SK-N-SH (cell line): ENCODE data around the gene DNAH11. TPM values are rescaled to one million over a fixed set of nuclear protein-coding genes. Genes with fewer than 3 reads are reported as not detected.

Source experiments
- CTCF ChIA-PET: fragments of 300-600, 350-600 bp; formaldehyde crosslinking; extraction: SDS; loops from one replicate; lab custom pipeline; 2021; lab: Yijun Ruan, JAX
- POLR2A ChIA-PET: fragments of 350-600 bp; sonication (Branson Sonifier 250); formaldehyde crosslinking; extraction: SDS; loops from one replicate; lab custom pipeline; 2020; ENCODE audit warnings: antibody characterized with exemption, inconsistent platforms; lab: Yijun Ruan, JAX
- DNase-seq: peaks from one replicate; pipeline ENCODE4 v3.0.0; 2012
- H2AFZ ChIP-seq: fragments of 200-600 bp; sonication (generic); 2 replicates; pipeline ENCODE4 v1.8.1; 2016; ENCODE audit warnings: antibody characterized with exemption, mild to moderate bottlenecking, low read depth
- H3F3A ChIP-seq: fragments of 200-600 bp; sonication (generic); replicated peaks from 2 replicates; pipeline ENCODE3; 2016; ENCODE audit warnings: antibody characterized with exemption, mild to moderate bottlenecking; ENCODE audit not compliant: insufficient read depth
- H3K27ac ChIP-seq, 2 experiments: fragments of 200-500 bp in 1 of 2; fragments of 200-600 bp in 1 of 2; sonication (Bioruptor generic) in 1 of 2; sonication (generic), shearing (Covaris generic) in 1 of 2; 2 replicates each; pipeline versions ENCODE4 v1.5.1 to v1.6.1; 2014 to 2016; ENCODE audit warnings: low read depth in 2 of 2, inconsistent platforms in 1 of 2, low read length in 1 of 2, mild to moderate bottlenecking in 1 of 2, mixed read lengths in 1 of 2
- H3K27me3 ChIP-seq: fragments of 200-600 bp; sonication (generic), shearing (Covaris generic); 2 replicates; pipeline ENCODE4 v1.6.1; 2016; ENCODE audit warnings: mixed run types; ENCODE audit not compliant: insufficient read depth
- H3K36me3 ChIP-seq, 2 experiments: fragments of 200-500 bp in 1 of 2; fragments of 200-600 bp in 1 of 2; sonication (Bioruptor generic) in 1 of 2; sonication (generic) in 1 of 2; replicated peaks in 1 of 2; 2 replicates each; pipeline versions ENCODE3 to v1.5.1; 2014 to 2016; ENCODE audit warnings: low read length in 1 of 2, mild to moderate bottlenecking in 1 of 2; ENCODE audit not compliant: insufficient read depth in 2 of 2, control insufficient read depth in 1 of 2
- H3K4me1 ChIP-seq, 2 experiments: fragments of 200-500 bp in 1 of 2; fragments of 200-600 bp in 1 of 2; sonication (Bioruptor generic) in 1 of 2; sonication (generic), shearing (Covaris generic) in 1 of 2; 2 replicates each; pipeline versions ENCODE4 v1.5.1 to v1.6.1; 2014 to 2016; ENCODE audit warnings: low read depth in 1 of 2, low read length in 1 of 2, mixed run types in 1 of 2; ENCODE audit not compliant: insufficient read depth in 2 of 2, control insufficient read depth in 1 of 2
- H3K4me2 ChIP-seq: fragments of 200-600 bp; sonication (generic), shearing (Covaris generic); 2 replicates; pipeline ENCODE4 v1.6.1; 2017; ENCODE audit warnings: mixed run types
- H3K4me3 ChIP-seq, 2 experiments: fragments of 200-500 bp in 1 of 2; fragments of 200-600 bp in 1 of 2; sonication (Bioruptor generic) in 1 of 2; sonication (generic), shearing (Covaris generic) in 1 of 2; 2 replicates each; pipeline versions ENCODE4 v1.5.1 to v1.8.1; 2014 to 2016; ENCODE audit warnings: low read depth in 2 of 2, inconsistent platforms in 1 of 2, low read length in 1 of 2, mild to moderate bottlenecking in 1 of 2, mixed read lengths in 1 of 2, moderate library complexity in 1 of 2
- H3K79me2 ChIP-seq: fragments of 200-600 bp; sonication (generic); 2 replicates; pipeline ENCODE4 v1.8.1; 2017; ENCODE audit warnings: mild to moderate bottlenecking; ENCODE audit not compliant: insufficient read depth
- H3K9ac ChIP-seq: fragments of 200-600 bp; sonication (generic); 2 replicates; pipeline ENCODE4 v1.6.1; 2017; ENCODE audit warnings: mixed run types
- H3K9me2 ChIP-seq: fragments of 200-600 bp; sonication (generic); 2 replicates; pipeline ENCODE4 v1.6.1; 2017; ENCODE audit warnings: mixed run types
- H3K9me3 ChIP-seq: fragments of 200-600 bp; sonication (generic); 2 replicates; pipeline ENCODE4 v1.6.1; 2017; ENCODE audit warnings: mixed run types, mild to moderate bottlenecking, moderate library complexity
- H4K20me1 ChIP-seq: fragments of 200-600 bp; sonication (generic); 2 replicates; pipeline ENCODE4 v1.6.1; 2017; ENCODE audit warnings: mild to moderate bottlenecking, mixed run types; ENCODE audit not compliant: insufficient read depth
- EP300 ChIP-seq, 2 experiments: IDR thresholded peaks; 2 replicates each; pipeline versions ENCODE4 v1.4.0 to v1.6.1; 2012; ENCODE audit warnings: borderline replicate concordance in 1 of 2, low read depth in 1 of 2, low read length in 1 of 2
- FOSL2 ChIP-seq: IDR thresholded peaks from 2 replicates; pipeline ENCODE4 v1.4.0; 2012; ENCODE audit warnings: low read depth, mild to moderate bottlenecking, moderate library complexity, borderline replicate concordance
- FOXJ3 ChIP-seq: sonication (generic); formaldehyde crosslinking; IDR thresholded peaks from 2 replicates; pipeline ENCODE4 v1.5.1; 2020; ENCODE audit warnings: mild to moderate bottlenecking, missing genetic modification reagents
- GABPA ChIP-seq: IDR thresholded peaks from 2 replicates; pipeline ENCODE4 v1.4.0; 2012; ENCODE audit warnings: low read depth, mild to moderate bottlenecking
- MXI1 ChIP-seq: IDR thresholded peaks from 2 replicates; pipeline ENCODE4 v1.6.1; 2012; ENCODE audit warnings: mild to moderate bottlenecking, low read depth, low read length, improper control_type of control experiment
- NRF1 ChIP-seq: IDR thresholded peaks from 2 replicates; pipeline ENCODE4 v1.6.1; 2012; ENCODE audit warnings: low read depth, mild to moderate bottlenecking, low read length
- RCOR1 ChIP-seq: fragments of 150-350 bp; IDR thresholded peaks from 2 replicates; pipeline ENCODE4 v1.6.1; 2017; ENCODE audit warnings: antibody characterized with exemption, low read length
- RXRA ChIP-seq: IDR thresholded peaks from 2 replicates; pipeline ENCODE4 v1.4.0; 2012; ENCODE audit warnings: low read depth, mild to moderate bottlenecking, borderline replicate concordance
- SIN3A ChIP-seq: IDR thresholded peaks from 2 replicates; pipeline ENCODE4 v1.6.1; 2012; ENCODE audit warnings: low read depth, mild to moderate bottlenecking, low read length, moderate library complexity, borderline replicate concordance
- TCF12 ChIP-seq: IDR thresholded peaks from 2 replicates; pipeline ENCODE4 v1.4.0; 2012
- TEAD4 ChIP-seq: IDR thresholded peaks from 2 replicates; pipeline ENCODE4 v1.4.0; 2012; ENCODE audit warnings: mild to moderate bottlenecking, borderline replicate concordance; ENCODE audit not compliant: insufficient read depth
- WGBS: methylation state at CpG from one replicate; pipeline ENCODE4 v1.1.6; 2017; ENCODE audit warnings: low lambda C conversion rate; 5-methylcytosine and 5-hydroxymethylcytosine counted together
- polyA plus RNA-seq, 3 experiments: library from polyadenylated mRNA; depleted of rRNA; stranded (reverse); fragments of >200 nt; gene quantifications; 2 replicates each; pipeline ENCODE4 v1.2.3, GENCODE V29; 2012

The DNAH11 gene
- polyA plus RNA-seq, 1 of the 3 experiments (the other 2 are of a cell fraction): 0.77 TPM

DNA sequence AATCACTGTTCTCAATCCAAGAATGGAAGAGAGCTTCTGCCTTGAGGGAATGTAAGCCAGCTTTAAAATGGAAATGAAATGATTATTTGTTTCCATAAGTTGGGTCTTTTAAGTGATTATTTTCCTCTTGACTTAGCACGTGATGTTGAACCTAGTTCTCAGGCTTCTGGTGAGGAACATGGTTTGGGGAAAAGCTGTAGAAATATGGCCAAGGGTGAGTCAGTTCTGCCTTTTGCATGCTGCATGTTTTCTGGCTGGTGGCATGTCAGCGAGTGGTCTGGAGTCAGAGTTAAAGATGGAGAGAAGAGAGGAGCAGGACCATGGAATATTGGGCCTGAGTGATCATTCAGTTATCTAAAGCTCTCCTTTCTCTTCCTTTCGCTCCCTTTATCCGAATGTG, 54.0 kb downstream of the DNAH11 start:
- Histone ChIP-seq H3K4me2 (no peak overlapping the region), H3K27me3 (0 out of 2 replicates have a peak, but pooled peaks cover 2% of the 10 kb centered on the region), H3K27ac (no peak overlapping the region), H3K9me2 (no peaks in the 10 kb centered on the region)
- POLR2A ChIA-PET: interaction anchor here (0.6 kb wide), 1 partner anchor 1762 kb away, joined by 3 read pairs; no protein-coding TSS in a partner anchor
- TF ChIP-seq GABPA: no peak
- no peak for TF ChIP-seq FOXJ3 (CRISPR knock-in tag)
- no peak for TF ChIP-seq TEAD4
- TF ChIP-seq, all 33 proteins: peak for 0
- Histone ChIP-seq H3K9ac (no peak overlapping the region), H3K79me2 (no peaks in the 10 kb centered on the region), H2AFZ (no peak overlapping the region), H3K9me3 (no peaks in the 10 kb centered on the region), H3K36me3 (no peaks in the 10 kb centered on the region), H4K20me1 (no peaks in the 10 kb centered on the region), H3F3A (no peaks in the 10 kb centered on the region), H3K4me1 (no peaks in the 10 kb centered on the region), H3K4me3 (no peak overlapping the region)
- CTCF ChIA-PET: no interaction called here
- no peak for DNase-seq
- 18% methylated on average over 4 of the region's 4 CpGs for WGBS

DNA sequence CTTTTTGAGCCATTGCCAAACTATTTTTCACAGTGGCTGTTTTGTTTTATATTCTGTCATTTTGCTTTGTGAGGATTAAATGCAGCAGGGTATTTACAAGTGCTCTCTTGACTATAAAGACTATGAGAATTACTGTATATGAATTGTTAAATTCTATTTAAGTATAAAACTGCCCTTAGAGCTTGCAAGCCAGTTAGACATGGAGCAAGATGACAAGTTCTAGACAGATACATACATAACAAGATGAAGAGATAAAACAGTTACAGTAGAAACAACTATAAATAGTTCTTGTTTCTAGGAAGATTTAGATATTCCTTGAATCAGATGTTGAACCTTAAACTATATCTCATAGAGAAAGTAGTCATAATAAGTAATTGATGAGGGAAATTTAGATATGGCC, 60.6 kb downstream of the DNAH11 start:
- TF ChIP-seq RCOR1 (no peak), NRF1 (no peak), RXRA (no peak), MXI1 (no peak), TCF12 (no peak), SIN3A (no peak), EP300 (IDR thresholded peaks at IDR 0.05; ENCODE audit: borderline replicate concordance in 1 of 2, low read depth in 1 of 2, low read length in 1 of 2) (no peak)
- no peaks in the 10 kb centered on the region for H3K4me1 ChIP-seq
- H3K9me3 ChIP-seq: no peaks in the 10 kb centered on the region
- no peaks in the 10 kb centered on the region for H3K79me2 ChIP-seq
- no peaks in the 10 kb centered on the region; the same call in 1 of the 2 replicates for H3K27me3 ChIP-seq
- POLR2A ChIA-PET: no interaction called here
- no peak for DNase-seq
- no peaks in the 10 kb centered on the region for H3K9me2 ChIP-seq
- H3K9ac ChIP-seq: no peak overlapping the region
- 0 out of 2 replicates have a peak overlapping the region, but pooled peaks have one; percentile 9 for H3K4me2 ChIP-seq
- CTCF ChIA-PET: no interaction called here
- no peaks in the 10 kb centered on the region for H4K20me1 ChIP-seq
- H3K4me3 ChIP-seq: no peak overlapping the region
- H2AFZ ChIP-seq: no peak overlapping the region
- H3F3A ChIP-seq: no peaks in the 10 kb centered on the region
- peak overlapping the region in 1 of 2 experiments; percentile 21; a peak in 1 of 4 replicates for H3K27ac ChIP-seq
- H3K36me3 ChIP-seq: no peaks in the 10 kb centered on the region

DNA sequence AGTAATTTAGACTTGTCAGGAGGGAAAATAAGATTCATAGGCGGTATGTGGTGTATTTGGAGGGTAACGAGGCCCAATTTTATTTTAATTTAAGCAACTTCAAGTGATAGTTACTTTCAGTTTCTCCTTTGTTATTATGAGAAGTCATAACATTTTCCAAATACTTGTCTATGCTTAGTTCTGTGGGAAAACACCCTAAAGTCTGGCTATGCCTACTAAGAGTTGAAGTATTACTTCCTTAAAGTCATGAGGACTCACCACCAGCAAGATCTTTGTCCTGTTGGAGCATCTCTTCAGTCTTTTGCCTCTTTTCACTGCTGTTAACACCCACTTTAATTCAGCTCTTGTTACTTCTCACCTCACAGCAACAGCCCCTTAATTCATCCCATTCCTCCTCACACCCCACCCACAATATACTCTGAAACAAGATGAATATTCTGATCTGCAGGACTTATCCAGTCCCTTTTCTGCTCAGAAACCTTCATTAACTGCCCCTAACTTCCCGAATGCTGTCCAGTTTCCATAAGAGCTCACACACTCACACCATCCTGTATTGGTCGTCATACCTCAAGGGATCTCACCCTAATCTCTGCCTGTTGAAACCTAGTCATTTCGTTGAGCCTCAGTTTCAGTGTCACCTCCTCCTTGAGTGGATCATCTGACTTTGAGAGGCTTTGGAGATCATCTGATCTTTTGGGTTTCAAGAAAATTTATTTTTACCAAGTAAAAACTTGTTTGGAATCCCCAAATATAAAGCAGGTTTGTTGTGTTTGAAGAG, 61.3 kb downstream of the DNAH11 start:
- TF ChIP-seq TCF12: no peak
- TF ChIP-seq FOSL2: no peak
- no peak for TF ChIP-seq RXRA
- H3K4me1 ChIP-seq: no peaks in the 10 kb centered on the region
- CTCF ChIA-PET: no interaction called here
- no peak overlapping the region for H3K4me3 ChIP-seq
- H3K79me2 ChIP-seq: no peaks in the 10 kb centered on the region
- H3K9ac ChIP-seq: no peak overlapping the region
- H3K36me3 ChIP-seq: no peaks in the 10 kb centered on the region
- H3K4me2 ChIP-seq: 0 out of 2 replicates have a peak overlapping the region, but pooled peaks have one; percentile 9
- POLR2A ChIA-PET: no interaction called here
- no peaks in the 10 kb centered on the region for H3F3A ChIP-seq
- no peaks in the 10 kb centered on the region for H4K20me1 ChIP-seq
- peak overlapping the region in 1 of 2 experiments; percentile 21; a peak in 1 of 4 replicates for H3K27ac ChIP-seq
- H3K27me3 ChIP-seq: no peaks in the 10 kb centered on the region; the same call in 1 of the 2 replicates
- 3% methylated on average over 5 of the region's 5 CpGs for WGBS
- no peak for DNase-seq
- H3K9me2 ChIP-seq: no peaks in the 10 kb centered on the region
- H3K9me3 ChIP-seq: no peaks in the 10 kb centered on the region
- no peak overlapping the region for H2AFZ ChIP-seq
